Brain microvascular endothelial cell (primary cell): ENCODE measurements around the gene RDH12.
"Not testable (repeated sequence)": the region's sequence is repeated elsewhere in the genome, so short reads cannot be mapped to it uniquely, and the experiment has no call there.

Experiments
- DNase-seq: peaks from one replicate; pipeline ENCODE4 v3.0.0-alpha.2; 2020
- H3K27ac ChIP-seq: fragments of 250-450 bp; sonication (Bioruptor Pico); 2 replicates; pipeline ENCODE4 v1.5.1; 2020; ENCODE audit warnings: mild to moderate bottlenecking, moderate library complexity
- H3K27me3 ChIP-seq: fragments of 250-450 bp; sonication (Bioruptor Pico); replicated peaks from 2 replicates; pipeline ENCODE4 v1.5.1; 2020; ENCODE audit warnings: mild to moderate bottlenecking
- H3K36me3 ChIP-seq: fragments of 250-450 bp; sonication (Bioruptor Pico); replicated peaks from 2 replicates; pipeline ENCODE4 v1.5.1; 2020; ENCODE audit warnings: mild to moderate bottlenecking
- H3K4me3 ChIP-seq: 2 replicates; pipeline ENCODE4 v1.5.1; 2011; ENCODE audit warnings: low read depth, mild to moderate bottlenecking, control low read depth, low read length, moderate library complexity
- in situ Hi-C: cut with HindIII; loops from 2 replicates; pipeline ENCODE4 v1.10.0; 2017; ENCODE audit warnings: low sequenced_read_pairs, low pct_ligation_motif_present
- TF ChIP-seq, protein P1 (sequence below): IDR thresholded peaks from 2 replicates; pipeline ENCODE4 v1.5.1; 2011; ENCODE audit warnings: low read depth, mild to moderate bottlenecking, moderate library complexity, low read length, control low read depth, inconsistent platforms; ENCODE audit errors: missing control alignments

The RDH12 gene

DNA sequence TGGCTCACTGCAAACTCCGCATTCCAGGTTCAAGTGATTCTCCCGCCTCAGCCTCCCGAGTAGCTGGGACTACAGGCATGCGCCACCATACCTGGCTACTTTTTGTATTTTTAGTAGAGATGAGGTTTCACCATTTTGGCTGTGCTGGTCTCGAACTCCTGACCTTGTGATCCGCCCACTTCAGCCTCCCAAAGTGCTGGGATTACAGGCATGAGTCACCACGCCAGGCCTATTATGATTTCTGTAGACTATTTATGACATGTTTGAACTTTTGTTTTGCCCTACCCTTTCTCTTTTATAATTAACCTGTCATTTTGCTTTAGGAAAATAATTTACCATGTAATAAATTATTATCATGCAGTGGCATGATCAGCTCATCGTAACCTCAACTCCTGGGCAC is at the start of gene RDH12:
Gene RDH12, plus strand, starts transcription at position 395 of the 400 bp plus-strand sequence. CDS start 20,757 bp downstream, outside the sequence.
- peak; percentile 24 for DNase-seq
- H3K27me3 ChIP-seq, H3K4me3 ChIP-seq, in situ Hi-C loops, H3K36me3 ChIP-seq: not testable (repeated sequence)
- H3K27ac ChIP-seq: peak within 1 kb of the TSS; percentile 20

- no peak overlapping the region for H3K4me3 ChIP-seq
- H3K27ac ChIP-seq: no peak overlapping the region
- no peaks in the 10 kb centered on the region for H3K27me3 ChIP-seq
- in situ Hi-C loops: no loop called here
- TF ChIP-seq, protein P1, sequence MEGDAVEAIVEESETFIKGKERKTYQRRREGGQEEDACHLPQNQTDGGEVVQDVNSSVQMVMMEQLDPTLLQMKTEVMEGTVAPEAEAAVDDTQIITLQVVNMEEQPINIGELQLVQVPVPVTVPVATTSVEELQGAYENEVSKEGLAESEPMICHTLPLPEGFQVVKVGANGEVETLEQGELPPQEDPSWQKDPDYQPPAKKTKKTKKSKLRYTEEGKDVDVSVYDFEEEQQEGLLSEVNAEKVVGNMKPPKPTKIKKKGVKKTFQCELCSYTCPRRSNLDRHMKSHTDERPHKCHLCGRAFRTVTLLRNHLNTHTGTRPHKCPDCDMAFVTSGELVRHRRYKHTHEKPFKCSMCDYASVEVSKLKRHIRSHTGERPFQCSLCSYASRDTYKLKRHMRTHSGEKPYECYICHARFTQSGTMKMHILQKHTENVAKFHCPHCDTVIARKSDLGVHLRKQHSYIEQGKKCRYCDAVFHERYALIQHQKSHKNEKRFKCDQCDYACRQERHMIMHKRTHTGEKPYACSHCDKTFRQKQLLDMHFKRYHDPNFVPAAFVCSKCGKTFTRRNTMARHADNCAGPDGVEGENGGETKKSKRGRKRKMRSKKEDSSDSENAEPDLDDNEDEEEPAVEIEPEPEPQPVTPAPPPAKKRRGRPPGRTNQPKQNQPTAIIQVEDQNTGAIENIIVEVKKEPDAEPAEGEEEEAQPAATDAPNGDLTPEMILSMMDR: no peak
- H3K36me3 ChIP-seq: peaks cover 54% of the 10 kb centered on the region
- no peak for DNase-seq
Observed at GRCh38 chr14:67652189-67652588, 49.5 kb upstream of the RDH12 start.

DNA sequence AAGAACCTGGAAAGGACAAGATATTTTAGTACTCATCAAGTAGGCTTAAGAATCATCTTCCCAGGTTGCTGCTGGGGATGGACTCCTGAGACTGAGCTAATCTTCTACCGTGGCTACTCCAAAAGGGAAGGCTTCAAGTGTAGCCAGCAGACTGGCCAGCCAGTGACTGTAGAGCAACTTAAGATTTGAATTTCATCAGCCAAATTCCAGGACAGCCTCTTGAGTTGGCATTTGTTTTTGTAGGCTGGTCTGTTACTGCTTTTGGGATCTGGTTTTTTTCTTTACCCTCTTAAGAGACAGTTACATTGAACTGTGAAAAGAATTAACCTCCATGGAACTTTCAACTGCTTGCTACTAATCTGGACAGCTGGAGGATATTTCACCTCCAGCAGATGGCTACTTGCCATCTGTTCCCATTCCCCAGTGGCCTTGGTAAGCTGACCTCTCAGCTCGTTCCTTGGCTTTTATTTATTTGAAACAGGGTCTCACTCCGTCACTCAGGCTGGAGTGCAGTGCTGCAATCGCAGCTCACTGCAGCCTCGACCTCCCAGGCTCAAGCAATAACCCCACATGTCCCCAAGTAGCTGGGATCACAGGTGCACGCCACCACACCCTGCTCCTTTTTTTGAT is 47.9 kb upstream of the RDH12 start:
- in situ Hi-C loops: no loop called here
- DNase-seq: no peak
- H3K27me3 ChIP-seq: no peaks in the 10 kb centered on the region

DNA sequence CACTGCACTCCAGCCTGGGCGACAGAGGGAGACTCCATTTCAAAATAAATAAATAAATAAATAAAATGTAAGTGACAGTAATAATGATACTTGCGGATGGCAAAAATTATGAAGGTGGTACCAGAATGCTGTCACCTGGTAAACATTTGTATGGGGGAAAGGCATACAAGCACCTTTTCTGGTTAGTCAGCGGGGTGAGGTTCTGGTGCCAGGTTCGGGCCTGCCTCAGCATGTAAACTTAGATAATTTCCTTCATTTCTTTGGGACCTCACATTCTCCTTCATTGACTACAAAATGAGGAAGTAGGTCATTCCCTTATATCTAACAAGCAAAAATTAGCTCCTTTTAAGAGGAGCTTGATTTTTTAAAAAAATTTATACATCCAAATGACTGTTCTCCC is 38.1 kb upstream of the RDH12 start:
- no peak for DNase-seq
- peaks cover 2% of the 10 kb centered on the region for H3K36me3 ChIP-seq
- TF ChIP-seq, protein P1: no peak
- in situ Hi-C loops: no loop called here
- no peak overlapping the region for H3K27ac ChIP-seq
- no peaks in the 10 kb centered on the region for H3K27me3 ChIP-seq
- no peak overlapping the region for H3K4me3 ChIP-seq

More for the DNA sequence above, 47.9 kb upstream of the RDH12 start:
- Histone ChIP-seq H3K4me3 (no peak overlapping the region), H3K27ac (no peak overlapping the region), H3K36me3 (peaks cover 58% of the 10 kb centered on the region)
- TF ChIP-seq, protein P1: no peak

GRCh38 chr14:67665868-67666267 is 35.8 kb upstream of the RDH12 start:
- H3K36me3 ChIP-seq: no peaks in the 10 kb centered on the region
- in situ Hi-C loops: no loop called here
- no peak overlapping the region for H3K4me3 ChIP-seq
- DNase-seq: peak; percentile 35
- no peaks in the 10 kb centered on the region for H3K27me3 ChIP-seq
- no peak overlapping the region for H3K27ac ChIP-seq
- TF ChIP-seq, protein P1: no peak

DNA sequence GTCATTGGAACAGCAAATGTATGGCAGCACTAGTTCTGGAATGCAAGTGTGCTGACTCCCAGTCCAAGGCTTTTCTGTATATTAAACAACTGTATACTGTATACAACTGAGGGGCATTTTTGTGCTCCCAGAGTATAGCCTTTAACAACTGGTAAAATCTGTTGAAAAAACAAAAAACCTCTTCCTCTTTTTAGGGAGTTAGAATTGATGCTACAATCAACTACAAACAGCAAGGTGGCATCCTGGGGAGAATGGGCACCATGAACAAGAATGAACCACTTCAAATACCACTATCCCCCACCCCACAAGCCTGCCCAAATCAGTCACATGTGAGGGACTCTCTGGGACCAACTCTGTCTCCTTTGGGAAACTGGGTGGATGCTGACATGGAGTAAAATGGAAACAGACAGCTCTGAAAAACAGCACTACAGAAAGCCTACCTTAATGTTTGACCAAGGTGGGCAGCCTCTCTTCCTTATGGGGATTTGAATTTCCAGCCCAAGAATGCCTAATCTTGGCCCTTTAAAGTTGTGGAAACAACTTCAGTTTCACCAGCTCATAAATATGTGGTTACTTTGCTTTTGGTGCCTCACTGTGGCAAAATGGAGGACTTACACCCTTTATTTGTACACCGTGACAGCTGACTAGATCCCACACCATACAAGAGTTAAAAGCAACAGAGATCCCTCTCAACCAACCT is 34.8 kb upstream of the RDH12 start:
- TF ChIP-seq, protein P1: peak; percentile 70
- no peak overlapping the region for H3K4me3 ChIP-seq
- no peak overlapping the region for H3K27ac ChIP-seq
- in situ Hi-C loops: no loop called here
- DNase-seq: peak; percentile 61
- no peaks in the 10 kb centered on the region for H3K27me3 ChIP-seq
- no peaks in the 10 kb centered on the region for H3K36me3 ChIP-seq
